Mucosa of rectum (tissue), 2 donors: Measurements from ENCODE around the gene SPPL3.

Experiments
- H3K27ac ChIP-seq, 2 donors: one replicate each; pipeline ENCODE4 v1.7.0; 2013; ENCODE audit warnings: inconsistent platforms in 2 of 2, low read depth in 2 of 2, low read length in 2 of 2
- H3K27me3 ChIP-seq, 2 donors: one replicate each; pipeline ENCODE4 v1.7.0; 2013; ENCODE audit warnings: low read length in 2 of 2; ENCODE audit not compliant: control insufficient read depth in 2 of 2, insufficient read depth in 2 of 2
- H3K36me3 ChIP-seq, 2 donors: one replicate each; pipeline ENCODE4 v1.7.0; 2013; ENCODE audit warnings: low read length in 2 of 2; ENCODE audit not compliant: control insufficient read depth in 2 of 2, insufficient read depth in 2 of 2
- H3K4me1 ChIP-seq, 2 donors: one replicate each; pipeline ENCODE4 v1.7.0; 2013; ENCODE audit warnings: low read length in 2 of 2, mild to moderate bottlenecking in 1 of 2; ENCODE audit not compliant: control insufficient read depth in 2 of 2, insufficient read depth in 2 of 2
- H3K4me3 ChIP-seq, 2 donors: one replicate each; pipeline ENCODE4 v1.7.0; 2013; ENCODE audit warnings: low read length in 2 of 2
- H3K9ac ChIP-seq, 2 donors: one replicate each; pipeline ENCODE4 v1.7.0; 2013; ENCODE audit warnings: low read length in 2 of 2, low read depth in 1 of 2, mild to moderate bottlenecking in 1 of 2
- H3K9me3 ChIP-seq, 2 donors: one replicate each; pipeline ENCODE4 v1.7.0; 2013; ENCODE audit warnings: low read length in 2 of 2; ENCODE audit not compliant: control insufficient read depth in 2 of 2
- donor health status: healthy.
- donor health status: Normal muscosa, but diverticular disease.

The SPPL3 gene

DNA sequence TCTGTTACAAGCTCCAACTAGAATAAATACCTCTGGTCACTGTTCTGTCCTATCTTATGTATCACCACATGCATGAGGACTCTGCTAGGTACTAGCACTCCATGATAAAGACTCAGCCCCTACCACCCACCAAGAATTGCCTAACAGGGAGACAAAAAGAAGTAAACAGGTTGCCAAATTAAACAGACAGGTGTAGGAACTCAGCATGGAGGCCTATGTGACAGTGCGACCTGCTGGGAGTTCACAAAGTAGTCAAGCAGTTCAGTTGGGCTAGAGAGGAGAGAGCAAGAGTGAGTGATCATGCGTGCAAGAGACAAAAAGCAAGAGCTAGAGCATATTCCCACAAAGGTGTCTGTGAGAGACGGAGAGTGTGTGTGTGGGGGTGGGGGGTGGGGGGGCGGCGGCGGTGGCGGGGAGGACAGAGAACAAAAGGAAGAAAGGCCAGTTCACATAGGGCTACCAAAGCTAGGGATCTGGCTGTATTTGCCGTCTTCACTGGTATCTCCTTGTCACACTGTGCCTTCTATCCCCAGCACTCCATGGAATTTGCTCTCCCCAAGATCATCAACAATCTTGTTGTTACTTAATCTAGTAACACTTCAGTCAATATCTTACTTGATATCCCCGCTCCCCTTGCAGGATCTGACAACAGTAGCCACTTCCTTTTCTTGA lies 81.2 kb downstream of the SPPL3 start:
- no peak overlapping the region for H3K4me3 ChIP-seq
- no peaks in the 10 kb centered on the region for H3K27me3 ChIP-seq
- H3K9me3 ChIP-seq, result no peaks in the 10 kb centered on the region
- no peak overlapping the region for H3K27ac ChIP-seq
- H3K4me1 ChIP-seq, result peaks cover 2 to 4% of the 10 kb centered on the region in 2 donors
- no peaks in the 10 kb centered on the region for H3K36me3 ChIP-seq
- no peak overlapping the region for H3K9ac ChIP-seq

DNA sequence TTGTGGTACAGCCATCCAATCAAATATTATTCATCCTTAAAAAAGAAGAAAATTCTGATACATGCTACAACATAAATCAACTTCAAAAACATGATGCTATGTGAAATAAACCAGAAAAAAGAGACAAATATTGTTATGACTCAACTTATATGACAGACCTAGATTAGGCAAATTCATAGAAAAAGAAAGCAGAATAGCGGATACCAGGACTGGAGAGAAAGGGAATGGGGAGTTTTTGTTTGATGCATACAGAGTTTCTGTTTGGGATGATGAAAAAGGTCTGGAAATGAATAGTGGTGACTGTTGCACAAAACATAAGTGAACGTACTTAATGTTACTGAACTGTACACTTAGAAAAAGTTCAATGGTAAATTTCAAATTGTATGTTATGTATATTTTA lies 82.3 kb downstream of the SPPL3 start:
- H3K27ac ChIP-seq, result no peak overlapping the region
- no peaks in the 10 kb centered on the region for H3K27me3 ChIP-seq
- no peaks in the 10 kb centered on the region for H3K9me3 ChIP-seq
- peaks cover 3 to 10% of the 10 kb centered on the region in 2 donors for H3K4me1 ChIP-seq
- no peak overlapping the region for H3K9ac ChIP-seq
- no peaks in the 10 kb centered on the region for H3K36me3 ChIP-seq
- no peak overlapping the region for H3K4me3 ChIP-seq

DNA sequence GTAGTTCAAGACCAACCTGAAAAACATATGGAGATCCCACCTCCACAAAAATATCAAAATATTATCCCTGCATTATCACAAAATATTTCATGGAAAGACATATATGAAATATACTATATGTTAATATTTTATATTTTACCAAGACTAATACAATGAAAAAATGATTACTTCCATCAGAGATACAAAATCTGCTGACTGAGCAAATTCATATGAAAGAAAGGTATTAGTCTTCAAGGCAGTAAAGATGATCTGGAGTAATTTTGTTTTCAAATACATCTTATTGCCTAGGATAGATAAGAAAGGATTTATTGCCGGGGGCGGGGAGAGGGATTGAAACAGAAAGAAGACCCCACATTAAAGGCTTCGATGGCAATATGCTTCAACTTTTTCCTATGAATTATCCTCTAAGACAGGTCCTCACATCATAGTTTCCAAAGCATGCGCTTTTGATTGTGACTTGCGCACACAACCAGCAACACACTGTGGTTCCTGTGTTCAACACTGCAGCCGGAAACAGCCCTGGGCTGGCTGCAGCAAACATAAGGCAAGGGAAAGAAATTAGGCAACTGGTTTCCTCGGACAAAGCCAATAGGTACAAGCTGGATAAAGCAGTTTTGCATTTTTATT lies 83.2 kb downstream of the SPPL3 start:
- Histone ChIP-seq H3K4me1 (peaks cover 3 to 8% of the 10 kb centered on the region in 2 donors), H3K9ac (no peak overlapping the region), H3K27me3 (no peaks in the 10 kb centered on the region), H3K27ac (no peak overlapping the region), H3K4me3 (no peak overlapping the region), H3K36me3 (no peaks in the 10 kb centered on the region), H3K9me3 (no peaks in the 10 kb centered on the region)

- Histone ChIP-seq H3K4me1 (peaks cover 3 to 8% of the 10 kb centered on the region in 2 donors), H3K4me3 (no peak overlapping the region), H3K9ac (no peak overlapping the region), H3K27ac (no peak overlapping the region), H3K9me3 (no peaks in the 10 kb centered on the region), H3K27me3 (no peaks in the 10 kb centered on the region), H3K36me3 (no peaks in the 10 kb centered on the region)
Observed at GRCh38 chr12:120818416-120818815, 85.7 kb downstream of the SPPL3 start.

DNA sequence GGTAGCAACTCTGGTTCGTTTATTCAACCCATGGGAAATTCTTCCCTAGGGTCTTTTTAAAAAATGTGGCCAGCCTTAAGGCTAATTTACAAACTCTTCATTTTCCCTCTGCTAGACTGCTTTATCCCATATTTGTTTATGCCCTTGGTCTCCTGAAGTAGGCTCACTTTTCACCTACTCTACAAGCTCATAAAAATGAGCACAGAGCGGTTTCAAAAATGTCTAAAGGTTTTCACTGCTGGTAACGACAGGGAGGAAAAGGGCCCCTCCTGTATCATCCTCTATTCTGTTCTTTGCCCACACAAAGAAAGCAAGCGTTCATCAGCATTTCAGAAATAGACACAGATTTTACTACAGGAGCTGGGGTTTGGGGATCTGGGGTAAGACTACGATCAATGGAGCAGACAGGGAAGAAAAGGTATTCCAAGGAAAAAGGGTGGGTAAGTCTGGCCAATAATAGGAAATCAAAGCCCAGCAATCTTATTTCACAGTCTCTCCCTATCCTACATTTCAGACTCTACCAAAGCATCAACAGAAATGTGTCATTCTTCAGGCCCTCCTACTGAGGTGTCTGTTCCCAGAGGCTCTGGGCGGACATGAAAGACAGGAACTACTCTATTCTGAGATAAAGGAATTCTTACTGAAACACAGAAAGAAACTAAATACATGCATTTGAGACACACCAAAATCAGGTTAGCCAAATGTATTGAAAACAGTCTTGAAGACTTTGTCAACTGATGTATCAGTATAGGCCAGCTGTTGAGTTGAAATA lies 86.4 kb downstream of the SPPL3 start:
- Histone ChIP-seq H3K9ac (no peak overlapping the region), H3K4me1 (peaks cover 3 to 8% of the 10 kb centered on the region in 2 donors), H3K27me3 (no peaks in the 10 kb centered on the region), H3K36me3 (no peaks in the 10 kb centered on the region), H3K27ac (no peak overlapping the region), H3K9me3 (no peaks in the 10 kb centered on the region), H3K4me3 (no peak overlapping the region)

DNA sequence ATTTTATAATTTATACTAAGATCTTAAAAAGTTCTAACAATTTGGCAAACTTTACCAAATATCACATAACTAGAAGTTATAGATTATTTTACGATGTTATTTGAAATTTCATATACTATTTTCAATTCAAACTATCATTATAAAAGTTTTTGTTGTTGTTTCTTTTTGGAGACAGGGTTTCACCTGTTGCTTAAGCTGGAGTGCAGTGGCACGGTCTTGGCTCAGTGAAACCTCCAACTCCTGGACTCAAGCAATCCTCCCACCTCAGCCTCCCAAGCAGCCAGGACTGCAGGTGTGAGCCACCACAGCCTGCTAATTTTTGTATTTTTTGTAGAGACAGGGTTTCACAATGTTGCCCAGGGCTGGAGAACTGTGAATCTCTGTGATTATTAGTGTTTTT lies 87.8 kb downstream of the SPPL3 start:
- Histone ChIP-seq H3K4me1 (peaks cover 3 to 8% of the 10 kb centered on the region in 2 donors), H3K27ac (no peak overlapping the region)

GRCh38 chr12:120814903-120815429 lies 89.2 kb downstream of the SPPL3 start:
- Histone ChIP-seq H3K4me1 (peaks cover 3 to 8% of the 10 kb centered on the region in 2 donors), H3K9me3 (no peaks in the 10 kb centered on the region), H3K36me3 (peaks cover 0 to 4% of the 10 kb centered on the region in 2 donors), H3K4me3 (no peak overlapping the region), H3K27me3 (no peaks in the 10 kb centered on the region), H3K9ac (no peak overlapping the region), H3K27ac (no peak overlapping the region)

More for the DNA sequence above, 87.8 kb downstream of the SPPL3 start:
- no peak overlapping the region for H3K9ac ChIP-seq
- H3K4me3 ChIP-seq, result no peak overlapping the region
- H3K36me3 ChIP-seq, result no peaks in the 10 kb centered on the region
- H3K9me3 ChIP-seq, result no peaks in the 10 kb centered on the region
- no peaks in the 10 kb centered on the region for H3K27me3 ChIP-seq

DNA sequence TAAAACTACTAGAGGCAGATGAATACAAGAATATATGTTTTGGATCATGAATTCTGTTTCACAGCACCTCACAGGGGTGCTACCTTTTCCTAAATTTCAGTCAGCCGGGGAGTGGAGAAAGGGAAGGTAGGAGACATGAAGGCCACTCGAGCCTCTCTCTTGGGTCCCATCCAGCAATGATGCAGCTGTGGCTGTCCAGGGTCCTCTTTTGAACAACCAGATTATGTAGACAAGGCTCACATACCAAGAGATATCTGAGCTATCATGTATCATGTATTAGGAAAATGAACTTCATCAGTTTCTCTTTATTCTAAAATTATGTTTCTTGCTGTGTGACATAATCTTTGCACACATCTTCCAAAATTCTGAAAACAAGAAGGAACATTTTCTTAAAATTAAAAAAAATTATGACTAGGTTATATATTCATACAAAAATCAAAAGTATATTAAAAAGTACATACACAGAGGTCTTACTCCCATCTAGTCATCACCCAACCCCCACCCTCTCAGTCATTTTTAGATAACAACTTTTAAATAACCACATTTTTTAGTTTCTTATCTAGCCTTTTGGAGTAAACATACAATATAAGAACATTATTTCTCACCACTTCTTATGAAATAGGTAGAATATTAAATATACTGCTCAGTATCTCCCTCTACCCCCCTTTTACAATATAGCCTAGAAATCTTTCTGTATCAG lies 89.8 kb downstream of the SPPL3 start:
- H3K27ac ChIP-seq, result no peak overlapping the region
- peaks cover 0 to 4% of the 10 kb centered on the region in 2 donors for H3K36me3 ChIP-seq
- no peaks in the 10 kb centered on the region for H3K9me3 ChIP-seq
- H3K4me3 ChIP-seq, result no peak overlapping the region
- H3K27me3 ChIP-seq, result no peaks in the 10 kb centered on the region
- peaks cover 3 to 8% of the 10 kb centered on the region in 2 donors for H3K4me1 ChIP-seq
- no peak overlapping the region for H3K9ac ChIP-seq

DNA sequence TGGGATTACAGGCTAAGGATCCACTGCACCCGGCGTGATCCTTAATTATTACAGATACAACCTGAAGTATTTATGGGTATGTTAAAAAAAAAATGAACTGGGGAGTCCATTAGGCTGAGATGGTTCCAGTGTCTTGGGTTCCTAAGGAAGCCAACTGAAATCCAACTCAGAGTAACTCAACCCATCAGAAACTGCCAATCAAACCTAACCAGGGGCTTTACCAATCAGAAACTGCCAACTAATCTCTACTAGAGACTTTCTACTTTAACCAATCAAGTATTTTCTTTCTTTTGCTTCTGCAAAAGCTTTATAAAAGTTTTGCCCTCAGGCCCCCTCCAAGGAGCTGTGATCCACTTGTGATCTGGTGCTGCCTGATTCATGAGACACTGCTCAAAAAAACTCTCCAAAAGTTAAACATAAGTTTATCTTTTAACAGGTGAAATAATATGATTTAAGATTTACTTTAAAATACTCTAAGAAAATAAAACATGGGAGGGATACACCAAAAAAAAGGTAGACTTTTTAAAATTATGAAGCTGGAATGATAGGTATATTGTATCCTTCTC lies 90.5 kb downstream of the SPPL3 start:
- H3K27me3 ChIP-seq, result no peaks in the 10 kb centered on the region
- H3K4me3 ChIP-seq, result no peak overlapping the region
- no peak overlapping the region for H3K27ac ChIP-seq
- H3K36me3 ChIP-seq, result peaks cover 0 to 4% of the 10 kb centered on the region in 2 donors
- H3K4me1 ChIP-seq, result peaks cover 3 to 8% of the 10 kb centered on the region in 2 donors
- H3K9me3 ChIP-seq, result no peaks in the 10 kb centered on the region
- H3K9ac ChIP-seq, result no peak overlapping the region
